ENCODE measurements around the gene UROC1.

UROC1 gene

GRCh38 chr3:126494970-126495230 lies 22.7 kb downstream of the UROC1 start:
- DNase-seq (ENCODE audit: low spot score), result no peak

- peak; percentile 77 for DNase-seq (ENCODE audit: low spot score)
Measured at GRCh38 chr3:126494204-126494969, 23.2 kb downstream of the UROC1 start.

GRCh38 chr3:126493739-126494138 lies 23.8 kb downstream of the UROC1 start:
- DNase-seq (ENCODE audit: low spot score), result no peak

GRCh38 chr3:126493051-126493450 lies 24.5 kb downstream of the UROC1 start:
- no peak for DNase-seq (ENCODE audit: low spot score)

DNA sequence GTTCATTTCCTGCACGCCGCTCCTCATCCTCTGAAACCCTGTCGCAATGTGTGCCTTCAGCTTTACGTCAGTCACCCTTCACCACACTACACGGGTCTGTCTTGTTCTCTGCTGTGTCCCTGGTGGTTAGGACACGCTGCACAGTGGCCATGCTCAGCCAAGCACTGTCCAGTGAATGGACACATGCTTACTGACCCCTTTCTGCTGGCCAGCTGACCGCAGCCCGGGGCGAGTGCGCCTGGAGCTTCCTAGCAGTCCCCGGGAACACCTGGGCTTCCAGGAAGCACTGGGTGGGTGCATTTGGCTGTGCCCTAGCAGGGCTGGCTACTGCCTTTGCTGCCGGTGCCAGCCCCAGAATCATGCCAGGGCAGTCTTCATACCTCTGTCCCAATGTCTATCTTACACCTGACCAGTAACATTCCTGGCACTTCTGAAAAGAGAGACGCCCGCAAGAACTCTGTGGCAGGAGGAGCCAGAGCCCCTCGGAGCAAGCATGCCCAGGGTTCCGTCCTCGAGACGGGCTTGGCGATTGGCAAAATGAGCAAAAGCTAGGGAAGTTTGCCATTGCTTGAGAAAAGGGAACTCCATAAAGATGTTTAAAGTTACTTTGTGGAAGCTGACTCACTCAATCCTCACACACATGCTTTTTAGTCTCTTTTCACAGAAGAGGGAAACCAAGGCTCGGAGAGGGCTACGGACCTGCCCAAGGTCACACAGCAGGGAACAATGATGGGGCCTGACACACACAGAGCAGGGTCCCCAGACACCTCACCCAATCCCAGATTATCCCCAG lies 26.2 kb downstream of the UROC1 start:
- DNase-seq (ENCODE audit: low spot score), result no peak

- DNase-seq (ENCODE audit: low spot score), result no peak
Measured at GRCh38 chr3:126490619-126491018, 27.0 kb downstream of the UROC1 start.

DNA sequence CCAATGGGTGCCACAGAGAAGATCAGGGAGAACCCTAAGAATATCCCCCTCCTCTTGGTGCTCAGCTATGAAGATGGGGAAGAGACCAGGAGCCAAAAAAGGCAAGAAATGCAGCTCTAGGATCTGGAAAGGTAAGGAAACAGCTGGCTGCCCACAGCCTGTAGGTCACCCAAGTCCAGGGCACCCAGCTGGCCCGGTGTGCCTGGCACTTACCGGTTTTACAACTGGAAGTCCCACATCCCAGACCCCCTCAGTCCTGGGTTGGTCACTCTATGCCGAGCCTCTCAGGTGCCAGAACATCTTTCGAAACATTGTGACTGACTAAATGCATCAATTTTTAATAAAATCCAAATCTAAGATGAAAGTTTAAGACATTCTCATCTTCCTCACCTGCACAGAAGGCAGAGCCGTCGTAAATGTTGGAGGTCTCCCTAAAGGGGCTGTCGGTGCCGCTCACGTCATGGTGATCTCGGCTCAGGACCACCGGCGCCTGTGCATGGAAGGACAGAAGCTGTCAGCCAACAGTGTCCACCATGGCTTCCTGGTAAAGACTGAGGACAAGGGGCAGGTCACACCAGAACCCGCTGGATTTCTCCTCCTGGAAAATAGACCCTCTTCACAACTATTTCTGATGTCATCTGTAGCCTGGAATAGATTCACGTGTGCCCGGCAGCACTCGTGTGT lies 28.5 kb downstream of the UROC1 start:
- no peak for DNase-seq (ENCODE audit: low spot score)

DNA sequence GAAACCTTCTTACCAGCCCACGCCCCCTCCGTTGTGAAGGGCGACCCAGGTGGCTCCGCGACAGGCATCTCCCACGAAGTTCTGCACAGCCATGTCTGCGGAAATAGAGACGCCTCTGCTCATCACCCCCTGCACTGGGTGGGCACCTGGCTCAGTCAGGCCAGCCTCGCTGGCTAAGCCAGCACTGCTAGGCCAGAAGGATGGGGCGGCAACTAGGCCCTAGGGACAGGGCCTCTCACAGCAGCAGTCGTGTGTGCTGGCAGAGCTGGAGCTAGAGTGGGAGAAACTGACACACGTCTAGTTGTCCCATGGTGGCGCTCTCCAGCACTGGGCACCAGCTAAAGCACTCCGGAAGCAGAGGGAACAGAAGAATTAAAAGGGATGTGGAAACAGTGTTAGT lies 29.4 kb downstream of the UROC1 start:
- DNase-seq (ENCODE audit: low spot score), result no peak

- DNase-seq (ENCODE audit: low spot score), result peak; percentile 45
Measured at GRCh38 chr3:126487151-126487771, 30.3 kb downstream of the UROC1 start.

DNA sequence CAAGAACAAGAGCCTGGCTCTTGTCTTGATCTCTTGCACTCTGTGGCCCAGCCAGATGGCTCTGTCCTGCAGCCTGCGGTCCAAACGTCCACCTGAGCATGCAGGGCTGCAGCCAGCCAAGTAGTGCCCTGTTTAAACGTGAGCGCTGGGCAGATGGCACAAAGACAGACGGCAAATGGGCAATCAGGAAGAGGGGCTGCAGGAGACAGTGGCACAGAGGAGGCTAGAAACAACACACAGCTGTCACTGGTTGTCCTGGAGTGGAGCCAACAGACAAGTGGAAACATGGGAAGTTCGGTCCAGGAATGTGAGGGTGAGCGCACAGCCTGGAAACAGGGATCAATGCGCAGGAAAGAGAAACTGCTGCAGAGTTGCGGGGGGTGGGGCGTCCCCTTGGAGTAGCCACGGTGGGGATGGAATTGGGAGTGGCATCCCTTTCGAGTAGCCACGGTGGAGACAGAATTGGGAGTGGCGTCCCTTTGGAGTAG lies 31.2 kb downstream of the UROC1 start:
- no peak for DNase-seq (ENCODE audit: low spot score)

DNA sequence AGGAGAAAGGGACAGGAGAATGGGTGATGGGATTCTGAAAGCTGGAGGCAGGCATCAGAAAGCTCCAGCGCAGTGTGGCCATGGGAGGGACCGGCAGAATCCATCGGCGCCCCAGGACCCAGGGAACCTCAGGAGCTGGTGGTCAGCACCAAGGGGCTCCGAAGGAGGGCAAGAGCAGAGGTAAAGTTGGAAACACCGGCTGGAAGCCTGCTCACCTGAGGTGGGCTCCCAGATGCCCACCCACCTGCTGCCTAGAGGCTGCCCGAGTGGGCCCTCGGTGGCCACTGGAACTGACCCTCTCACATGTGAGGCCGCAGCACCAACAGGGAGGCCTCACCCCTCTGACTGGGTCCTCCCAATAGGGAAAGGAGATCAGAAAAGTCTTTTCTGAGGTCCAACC lies 31.6 kb downstream of the UROC1 start:
- no peak for DNase-seq (ENCODE audit: low spot score)

DNA sequence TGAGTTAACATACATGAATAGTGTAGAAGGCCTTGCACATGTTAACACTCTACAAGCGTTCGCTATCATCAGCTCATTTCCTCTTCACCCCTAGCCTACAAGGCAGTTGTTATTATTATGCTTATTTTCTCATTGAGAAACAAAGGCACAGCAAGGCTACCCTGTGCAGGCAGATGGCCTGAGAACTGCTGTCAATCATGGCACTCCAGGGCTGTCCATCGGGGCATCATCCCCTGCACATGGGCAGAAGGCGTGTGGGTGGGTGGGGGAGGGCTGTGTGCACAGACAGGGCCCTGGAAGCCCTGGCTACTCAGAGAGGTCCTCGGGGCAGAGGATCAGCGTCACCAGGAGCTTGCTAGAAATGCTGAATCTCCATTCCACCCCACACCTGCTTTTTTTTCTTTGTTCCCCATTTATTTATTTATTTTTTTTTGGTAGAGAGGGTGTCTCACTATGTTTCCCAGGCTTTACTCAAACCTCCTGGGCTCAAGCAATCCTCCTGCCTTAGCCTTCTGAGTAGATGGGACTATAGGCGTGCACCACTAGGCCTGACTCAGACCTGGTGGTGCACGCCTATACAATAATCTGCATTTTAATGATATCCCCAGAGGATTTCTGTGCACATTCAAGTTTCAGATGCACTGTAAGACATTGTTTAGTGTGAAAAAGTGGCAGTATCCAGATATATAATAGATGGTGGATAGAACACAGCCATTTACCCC lies 32.2 kb downstream of the UROC1 start:
- no peak for DNase-seq (ENCODE audit: low spot score)

DNA sequence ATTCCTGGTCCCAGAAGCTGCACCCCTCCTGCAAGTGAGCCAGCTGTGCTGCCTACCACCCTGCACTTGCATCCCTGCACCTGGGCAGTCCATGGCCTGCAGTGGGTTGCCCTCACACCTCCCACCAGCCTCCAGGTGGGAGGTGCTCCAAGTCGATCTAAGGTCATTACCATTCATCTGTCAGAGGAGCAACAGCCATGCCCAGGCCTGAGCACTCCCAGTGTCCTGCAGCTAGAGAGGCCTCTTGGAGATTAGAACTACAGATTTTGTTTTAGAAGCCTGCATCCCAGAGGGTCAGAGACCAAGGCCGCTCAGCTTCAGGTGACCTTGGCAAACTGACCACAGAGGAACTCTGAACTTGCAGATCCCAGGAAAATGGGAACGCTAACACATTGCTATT lies 32.9 kb downstream of the UROC1 start:
- DNase-seq (ENCODE audit: low spot score), result no peak

- DNase-seq (ENCODE audit: low spot score), result no peak
Measured at GRCh38 chr3:126484148-126484547, 33.4 kb downstream of the UROC1 start.

DNA sequence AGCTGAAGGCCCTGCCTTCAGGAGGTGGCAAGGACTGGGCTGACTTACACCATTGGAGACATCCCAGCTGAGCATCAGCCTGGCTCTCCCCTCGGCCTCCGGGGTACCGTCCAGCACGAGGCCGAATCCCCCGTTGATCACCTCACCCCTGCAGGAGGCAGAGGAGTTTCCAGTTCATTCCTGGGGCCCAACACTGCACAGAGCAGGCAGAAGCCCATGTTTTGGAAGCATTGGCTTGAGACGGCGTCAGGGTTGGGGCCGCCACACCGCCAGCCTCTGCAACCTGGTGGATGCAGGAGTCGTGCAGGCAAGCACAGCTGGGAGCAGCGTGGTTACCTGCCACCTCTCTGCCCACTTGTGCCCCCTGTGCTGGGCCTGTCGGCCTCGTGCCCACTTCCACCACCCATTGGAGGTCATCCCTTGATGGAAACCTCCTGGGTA lies 34.2 kb downstream of the UROC1 start:
- DNase-seq (ENCODE audit: low spot score), result no peak

DNA sequence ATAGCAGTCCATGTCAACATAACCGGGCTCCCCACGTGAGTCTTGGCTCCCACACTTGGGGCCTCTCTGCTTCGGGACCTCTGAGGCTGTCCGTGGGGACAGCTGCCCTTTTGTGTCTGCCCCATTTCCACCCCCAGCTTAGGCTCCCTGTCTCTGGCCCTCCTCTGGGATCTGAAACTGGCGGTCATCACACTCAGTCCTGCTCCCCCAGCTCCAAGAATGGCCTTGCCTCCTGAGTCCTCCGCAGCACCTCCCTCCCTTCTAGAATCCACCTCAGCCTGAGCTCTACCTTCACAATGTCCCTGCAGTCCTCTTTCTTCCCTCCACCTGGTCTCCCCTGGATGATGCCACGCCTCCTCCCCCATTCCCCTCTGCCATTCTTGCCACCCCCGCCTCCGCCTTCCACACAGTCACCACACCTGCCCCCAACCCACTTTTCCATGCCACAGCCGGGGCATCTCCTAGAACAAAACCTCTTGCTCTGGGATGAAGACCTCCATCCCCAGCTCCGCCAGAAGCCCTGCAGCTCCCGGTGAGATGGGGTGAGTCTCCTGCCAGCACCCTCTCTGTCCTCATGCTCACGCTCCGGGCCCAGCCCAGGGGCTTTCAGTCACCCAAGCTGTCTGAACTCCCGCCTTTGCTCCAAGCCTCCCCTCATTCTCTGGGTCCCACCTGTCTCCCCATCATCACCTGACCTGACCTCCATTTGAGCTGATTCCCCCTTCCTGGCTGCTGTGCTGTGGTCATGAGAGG lies 34.9 kb downstream of the UROC1 start:
- DNase-seq (ENCODE audit: low spot score), result no peak

DNA sequence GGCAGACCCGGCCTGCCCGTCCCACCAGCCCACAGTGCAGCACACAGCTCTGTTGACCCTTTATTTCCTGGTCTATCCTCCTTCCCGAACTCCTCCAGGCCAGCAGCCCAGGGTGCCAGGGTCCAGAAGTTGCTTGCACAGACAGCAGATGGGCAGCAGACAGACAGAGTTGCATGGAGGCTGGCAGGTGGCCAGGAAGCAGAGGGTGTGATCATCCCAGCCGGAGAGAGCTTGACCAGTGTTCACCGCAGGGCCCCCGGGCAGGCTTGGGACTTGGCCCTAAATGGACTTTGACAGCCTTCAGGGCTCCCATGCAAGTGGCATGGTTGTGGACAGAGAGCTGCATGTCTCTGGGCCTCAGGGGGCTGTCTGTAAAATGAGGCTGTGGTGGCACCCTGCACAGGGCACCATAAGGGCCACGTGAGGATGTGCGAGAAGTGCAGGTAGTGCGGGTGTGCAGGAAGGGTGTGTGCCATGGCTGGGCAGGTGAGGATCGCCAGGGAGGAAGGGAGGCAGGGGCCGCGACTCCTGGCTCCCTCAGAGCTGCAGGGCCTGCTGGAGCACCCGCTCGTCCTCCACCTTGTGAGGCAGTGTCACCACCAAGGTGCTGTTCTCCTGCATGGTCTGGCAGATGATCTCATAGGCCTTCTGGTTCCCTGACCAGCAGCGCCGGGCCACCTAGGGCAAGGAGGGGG lies 35.6 kb downstream of the UROC1 start:
- DNase-seq (ENCODE audit: low spot score), result peak; percentile 59

DNA sequence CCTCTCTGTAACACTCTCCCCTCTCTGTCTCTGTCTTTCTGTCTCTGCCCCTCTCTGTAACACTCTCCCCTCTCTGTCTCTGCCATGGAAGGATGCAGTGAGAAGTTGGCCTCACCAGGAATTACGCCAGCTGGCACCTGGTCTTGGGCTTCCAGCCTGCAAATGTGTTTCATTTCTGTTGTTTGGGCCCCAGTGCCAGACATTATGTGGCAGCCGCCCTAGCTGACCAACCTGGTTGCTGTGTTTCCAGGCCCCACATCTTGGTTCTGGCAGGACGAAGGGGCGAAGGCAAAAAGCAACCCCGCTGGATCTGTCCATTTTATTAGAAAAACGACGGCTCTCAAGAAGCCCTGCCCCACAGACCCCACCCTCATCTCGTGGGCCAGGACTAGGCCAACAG lies 36.7 kb downstream of the UROC1 start:
- DNase-seq (ENCODE audit: low spot score), result no peak

- DNase-seq (ENCODE audit: low spot score), result no peak
Measured at GRCh38 chr3:126480206-126480605, 37.4 kb downstream of the UROC1 start.

DNA sequence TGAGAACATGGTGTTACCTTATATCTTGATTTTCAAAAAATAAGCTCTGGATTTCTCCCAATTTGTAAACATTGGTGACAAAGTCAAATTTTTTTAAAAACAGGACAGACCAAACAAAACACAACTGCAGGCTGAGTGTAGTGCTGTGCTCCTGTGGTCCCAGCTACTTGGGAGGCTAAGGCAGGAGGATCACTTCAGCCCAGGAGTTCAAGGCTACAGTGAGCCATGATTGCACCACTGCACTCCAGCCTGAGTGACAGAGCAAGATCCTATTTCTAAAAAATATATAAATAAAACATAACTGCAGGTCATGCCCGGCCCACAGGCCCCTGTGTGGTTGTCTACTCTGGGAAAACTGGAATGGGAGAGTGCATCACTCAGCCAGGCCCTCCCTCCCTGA lies 37.9 kb downstream of the UROC1 start:
- DNase-seq (ENCODE audit: low spot score), result no peak

Data from AG20443 (cell line).